Measurements from ENCODE around the gene HHATL.

Gene HHATL

DNA sequence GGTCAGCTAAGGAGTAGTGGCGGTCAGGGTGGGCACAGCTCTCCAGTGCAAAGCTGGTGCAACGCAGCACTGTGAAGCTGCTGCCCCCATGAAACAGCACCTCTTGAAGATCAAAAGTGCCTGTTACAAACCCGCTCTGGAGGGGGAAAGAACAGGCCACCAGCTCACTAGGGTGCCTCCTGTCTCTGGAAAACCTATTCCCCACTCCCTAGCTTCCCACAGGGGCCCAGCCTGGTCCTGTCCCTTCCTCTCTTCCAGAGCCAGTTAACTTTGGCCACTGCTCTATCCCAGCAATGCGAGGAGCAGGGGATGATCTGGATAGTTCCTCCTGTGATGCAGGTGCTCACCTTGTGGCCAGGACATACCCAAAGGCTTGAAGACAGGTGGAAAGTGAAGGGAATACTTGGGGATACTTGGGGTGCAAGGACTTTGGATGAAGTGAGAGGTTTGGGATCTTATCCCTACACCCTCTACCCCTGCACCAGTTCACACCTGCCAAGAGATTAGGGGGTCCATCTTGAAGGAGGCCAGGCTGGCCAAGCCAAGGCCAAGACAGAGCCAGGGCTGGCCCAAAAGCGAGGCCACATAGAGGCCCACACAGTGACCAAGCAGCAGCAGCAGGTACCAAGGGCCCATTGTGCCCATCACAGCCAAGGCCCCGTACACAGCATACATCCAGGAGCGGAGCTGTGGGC lies 4.2 kb downstream of the HHATL start:
- no peak for DNase-seq (ENCODE audit: low read depth)

DNA sequence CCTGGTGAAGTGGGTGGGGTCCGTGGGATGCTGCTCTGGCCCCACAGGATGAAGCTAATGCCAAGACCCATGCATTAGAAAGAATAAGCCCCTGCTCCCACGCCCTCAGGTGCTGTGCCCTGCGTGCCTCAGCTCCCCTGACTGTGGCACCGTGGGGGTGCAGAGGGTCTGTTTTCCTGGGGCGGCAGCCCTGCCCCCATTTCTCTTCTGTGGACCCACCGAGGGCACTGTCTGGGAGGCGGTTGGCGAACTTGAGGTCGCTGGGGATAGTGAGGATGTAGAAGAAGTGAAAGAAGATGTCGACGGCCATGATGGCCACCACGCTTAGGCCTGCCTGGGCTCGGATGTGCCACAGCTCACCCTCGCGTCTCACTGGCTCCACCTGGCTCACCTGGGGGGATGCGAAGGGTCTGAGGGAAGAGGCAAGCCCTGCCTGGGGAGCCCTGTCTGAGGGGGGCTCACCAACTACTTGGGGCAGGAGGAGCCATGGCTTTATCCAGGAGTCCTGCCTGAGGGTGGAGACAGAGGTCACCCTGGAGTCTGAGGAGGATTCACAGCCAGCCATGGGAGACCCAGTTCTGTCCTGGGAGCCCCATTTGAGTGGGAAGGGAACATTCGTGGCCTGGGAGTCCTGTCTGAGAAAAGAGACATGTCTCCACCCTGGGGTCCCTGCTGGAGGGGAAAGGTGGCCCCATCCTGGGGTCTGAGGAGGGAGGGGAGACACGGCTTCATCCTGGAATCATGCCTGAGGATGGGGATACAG lies 5.1 kb downstream of the HHATL start:
- DNase-seq (ENCODE audit: low read depth) = no peak

DNA sequence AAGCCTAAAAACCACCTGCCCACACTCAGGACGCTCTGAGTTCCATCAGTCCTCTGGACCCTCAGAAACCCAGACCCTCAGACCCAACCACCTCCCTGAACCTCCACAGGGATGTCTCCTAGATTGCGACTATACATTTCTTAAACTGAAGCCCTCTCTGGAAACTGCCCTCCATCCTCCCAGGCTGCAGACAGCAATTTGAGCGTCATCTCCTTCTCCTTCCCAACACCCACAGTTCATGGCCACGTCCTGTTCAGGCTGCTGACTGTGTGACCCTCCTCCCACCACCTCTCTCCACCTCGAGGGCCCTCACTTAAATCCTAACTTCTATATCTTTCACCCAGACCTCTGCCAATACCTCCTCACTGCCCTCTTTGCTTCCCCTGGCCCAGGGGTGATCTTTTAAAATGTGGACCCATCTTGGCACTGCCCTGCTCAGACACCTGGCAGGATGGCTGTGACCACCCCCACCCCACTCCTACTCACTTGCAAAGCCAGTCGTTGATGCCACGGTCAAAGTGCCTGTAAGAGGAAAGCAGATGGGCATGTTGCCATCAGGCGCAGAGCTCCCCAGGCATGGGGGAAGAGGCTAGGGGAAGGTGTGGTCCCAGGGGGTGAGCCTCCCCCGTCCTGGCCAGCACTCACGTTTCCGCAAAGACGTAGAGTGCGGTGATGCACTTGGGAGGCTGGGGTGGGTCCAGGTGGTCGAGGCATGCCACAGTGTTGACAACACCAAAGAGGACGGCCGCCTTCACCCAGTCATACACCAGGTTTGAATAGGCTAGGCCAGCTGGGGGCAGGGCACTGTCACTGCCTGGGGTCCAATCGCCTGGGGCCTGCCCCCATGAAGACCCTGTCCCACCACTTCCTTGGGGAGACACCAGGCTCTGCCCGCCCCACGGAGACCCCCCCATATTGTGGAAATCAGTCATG lies 6.0 kb downstream of the HHATL start:
- DNase-seq (ENCODE audit: low read depth) = no peak

DNA sequence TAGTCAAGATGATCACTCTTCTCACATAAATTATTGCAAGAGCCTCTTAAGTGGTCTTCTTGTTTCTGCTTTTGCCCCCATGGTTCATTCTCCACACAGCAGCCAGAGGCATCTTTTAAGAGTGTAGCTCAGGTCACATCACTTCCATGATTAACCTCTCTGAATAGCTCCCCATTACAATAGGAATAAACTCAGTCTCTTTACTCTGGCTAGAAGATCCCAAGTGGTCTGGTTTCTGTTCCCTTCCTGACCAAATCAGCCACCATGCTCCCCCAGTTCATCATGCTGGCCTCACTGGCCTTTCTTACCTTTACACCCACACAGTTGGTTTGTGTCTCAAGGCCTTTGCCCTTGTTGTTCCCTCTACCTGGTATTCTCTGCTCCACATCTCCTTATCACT lies 8.2 kb downstream of the HHATL start:
- DNase-seq (ENCODE audit: low read depth) = no peak

DNA sequence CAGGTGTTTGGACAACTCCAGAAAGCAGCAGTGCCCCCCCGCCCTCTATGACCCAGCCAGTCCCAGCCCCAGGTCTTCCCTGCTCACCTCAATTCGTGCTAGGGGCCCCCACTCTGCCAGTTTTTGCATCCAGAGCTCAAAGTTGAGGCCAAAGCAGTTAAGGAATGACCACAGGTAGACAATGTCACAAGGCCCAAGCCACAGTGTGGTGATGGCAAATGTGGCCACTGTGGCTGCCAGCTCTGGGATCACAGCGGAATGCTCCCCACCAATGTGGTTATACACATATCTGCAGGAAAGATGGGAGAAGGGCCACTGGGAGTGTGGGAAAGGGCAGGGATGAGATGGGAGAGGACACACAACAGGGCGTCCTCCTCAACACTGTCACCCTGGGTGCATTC lies 9.1 kb downstream of the HHATL start:
- DNase-seq (ENCODE audit: low read depth) = no peak

DNA sequence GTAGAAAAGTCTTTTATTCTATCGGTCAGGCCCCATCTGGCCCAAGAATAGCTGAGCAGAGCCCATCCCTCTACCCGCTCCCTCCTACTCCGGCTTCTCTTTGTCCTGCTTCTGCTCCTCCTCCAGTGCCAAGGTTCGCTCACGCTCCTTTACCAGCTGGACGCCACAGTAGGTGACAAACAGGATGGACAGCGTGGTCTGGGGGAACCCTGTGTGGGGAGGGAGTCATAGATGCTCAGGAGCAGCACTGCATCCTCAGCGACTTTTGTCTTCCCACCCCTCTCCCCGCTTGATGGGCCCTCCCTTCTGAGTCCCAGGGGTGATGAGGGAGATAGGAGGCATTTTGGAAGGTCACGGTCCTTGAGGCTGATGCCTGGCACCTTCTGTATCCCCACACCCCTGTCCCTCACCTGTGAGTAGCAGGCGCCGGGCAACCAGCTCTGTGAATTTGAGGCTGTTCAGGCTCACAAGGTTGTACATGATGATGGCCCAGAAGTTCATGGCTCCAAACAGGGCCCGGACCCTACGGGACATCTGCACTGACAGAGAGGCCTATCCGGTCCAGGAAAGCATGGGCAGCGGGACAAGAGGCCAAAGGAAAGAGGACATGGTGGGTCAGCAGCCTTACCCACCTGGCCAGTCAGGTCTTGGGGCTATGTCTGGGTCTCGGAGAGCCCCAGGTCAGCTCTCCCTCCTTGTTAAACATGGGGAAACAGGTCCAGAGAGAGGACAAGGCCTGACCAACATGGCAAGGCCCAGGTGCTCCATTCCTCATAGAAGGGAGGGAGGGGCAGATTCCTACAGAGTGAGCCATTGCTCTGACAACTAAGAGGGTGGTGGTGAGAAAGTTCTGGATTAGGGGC lies 9.7 kb downstream of the HHATL start:
- DNase-seq (ENCODE audit: low read depth) = no peak

DNA sequence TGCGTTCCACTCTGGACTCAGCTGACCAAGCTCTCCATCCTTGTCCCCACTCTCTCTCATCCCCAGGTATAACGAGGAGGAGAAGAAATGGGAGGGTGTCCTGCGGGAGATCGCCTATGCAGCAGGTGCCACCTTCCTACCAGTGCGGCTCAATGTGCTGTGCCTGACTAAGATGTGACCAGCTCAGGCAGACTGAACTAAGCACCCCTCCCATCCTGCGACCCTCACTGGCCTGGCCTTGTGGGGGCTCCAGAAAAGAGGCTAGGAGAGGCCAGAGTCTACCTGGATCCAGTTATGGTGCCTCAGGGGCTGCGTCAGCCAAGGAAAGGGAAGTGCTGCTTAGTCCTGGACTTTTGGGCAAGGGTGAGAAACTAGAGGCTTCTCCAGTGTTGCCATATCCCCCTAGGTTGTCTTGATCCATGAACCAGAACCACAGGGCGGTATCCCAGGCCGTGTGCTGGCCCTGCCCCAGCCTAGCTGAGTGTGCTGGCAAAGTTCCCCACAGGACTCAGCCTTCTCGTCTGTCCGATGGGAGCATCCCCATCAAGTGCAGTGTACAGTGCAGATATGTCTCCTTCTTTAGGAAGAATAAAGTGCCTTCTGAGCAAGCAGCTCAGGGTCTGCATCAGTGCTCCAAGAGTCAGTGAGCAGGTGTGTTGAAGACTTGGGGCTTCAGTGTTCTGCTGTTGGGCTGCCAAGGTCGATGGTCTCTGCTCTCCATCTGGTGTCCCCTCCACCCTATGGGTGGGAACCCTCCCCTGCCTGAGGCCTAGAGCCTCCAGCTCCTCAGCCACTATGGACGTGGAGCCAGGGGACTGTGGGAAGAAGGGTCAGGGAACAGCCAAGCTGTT lies 10.6 kb downstream of the HHATL start:
- DNase-seq (ENCODE audit: low read depth) = no peak

DNA sequence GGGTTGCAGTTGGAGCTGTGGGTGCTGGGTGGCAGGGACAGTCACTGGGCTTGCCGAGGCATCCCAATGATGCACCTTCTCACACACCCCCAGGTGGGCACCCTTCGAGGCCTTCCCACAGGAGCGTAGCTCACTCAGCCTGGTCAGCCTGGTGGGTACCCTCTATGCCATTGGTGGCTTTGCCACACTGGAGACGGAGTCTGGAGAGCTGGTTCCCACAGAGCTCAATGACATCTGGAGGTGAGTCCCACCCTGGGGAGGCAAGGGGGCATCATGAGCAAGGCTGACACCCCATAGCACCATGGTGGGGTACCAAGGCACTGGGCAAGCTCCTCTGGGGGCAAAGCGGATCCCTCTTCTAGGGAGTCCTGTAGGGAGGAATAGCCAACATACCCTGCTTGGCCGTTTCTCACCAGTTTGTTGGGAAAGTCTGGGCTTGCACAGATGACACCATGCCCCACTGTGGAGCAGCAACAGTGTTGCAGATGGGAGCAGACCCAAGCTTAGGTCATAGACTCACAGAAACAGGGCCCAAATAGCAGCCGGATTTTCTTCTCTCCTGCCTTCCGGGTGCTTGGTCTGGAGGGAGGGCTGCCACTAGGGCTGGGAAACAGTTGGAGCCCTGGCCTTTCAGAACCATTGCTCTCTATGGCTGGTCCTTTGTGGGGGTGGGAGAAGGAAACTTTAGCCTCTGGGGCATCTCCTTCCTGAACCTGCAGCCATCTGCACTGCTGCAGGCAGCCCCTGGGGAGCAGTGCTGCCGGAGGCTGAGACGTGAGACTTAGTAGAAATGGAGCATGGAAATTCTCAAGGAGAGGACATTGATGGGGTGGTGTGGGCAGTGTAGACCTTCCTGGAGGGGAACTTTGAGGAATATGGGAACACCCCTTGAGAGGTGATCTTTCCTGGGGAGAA lies 11.6 kb downstream of the HHATL start:
- DNase-seq (ENCODE audit: low read depth) = no peak

DNA sequence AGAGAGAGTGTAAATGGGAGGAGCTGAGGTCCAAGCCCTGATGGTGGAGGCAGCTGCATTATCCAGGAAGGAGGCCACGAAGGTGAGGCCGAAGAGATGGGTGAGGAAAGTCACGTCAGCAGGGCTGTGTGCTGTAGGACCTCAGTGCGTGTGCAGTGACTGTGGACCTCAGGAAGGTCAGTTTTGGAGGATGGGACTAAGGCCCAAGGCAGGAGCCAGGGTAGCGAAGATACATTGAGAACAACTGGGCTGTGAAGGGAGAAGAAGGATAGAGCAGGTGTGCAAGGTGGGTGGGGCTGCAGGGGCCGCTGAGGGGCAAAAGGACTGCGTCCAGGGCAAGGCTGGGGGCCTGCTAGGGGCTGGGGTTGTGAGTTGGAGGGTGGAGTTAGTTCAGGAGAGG lies 12.4 kb downstream of the HHATL start:
- no peak for DNase-seq (ENCODE audit: low read depth)

DNA sequence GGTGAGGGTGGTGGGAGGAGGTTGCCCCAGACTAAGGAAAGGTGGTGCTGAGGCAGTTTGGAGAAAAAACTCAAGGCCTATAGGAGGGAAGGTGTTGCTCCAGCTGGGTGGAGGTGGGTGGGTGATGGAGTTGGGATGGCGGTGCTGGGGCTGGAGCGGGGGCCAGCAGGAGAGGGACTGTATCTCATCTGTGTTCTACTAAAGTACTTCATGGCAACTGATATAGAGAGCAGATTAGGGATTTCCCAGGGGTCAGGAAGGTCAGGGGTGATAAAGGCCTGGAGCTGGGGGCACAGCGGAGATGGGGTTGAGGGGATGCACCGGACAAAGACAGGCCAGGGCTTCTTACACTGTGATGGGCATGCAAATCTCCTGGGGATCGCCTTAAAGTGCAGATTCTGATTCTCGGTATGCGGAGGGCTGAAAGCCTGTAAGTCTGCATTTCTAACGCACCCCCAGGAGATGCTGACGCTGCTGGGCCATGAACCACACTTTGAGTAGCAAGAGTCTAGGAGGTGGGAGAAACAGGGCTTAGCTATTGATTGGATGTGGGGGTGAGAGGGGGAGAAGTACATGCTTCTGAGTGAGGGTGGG lies 13.1 kb downstream of the HHATL start:
- DNase-seq (ENCODE audit: low read depth) = no peak

DNA sequence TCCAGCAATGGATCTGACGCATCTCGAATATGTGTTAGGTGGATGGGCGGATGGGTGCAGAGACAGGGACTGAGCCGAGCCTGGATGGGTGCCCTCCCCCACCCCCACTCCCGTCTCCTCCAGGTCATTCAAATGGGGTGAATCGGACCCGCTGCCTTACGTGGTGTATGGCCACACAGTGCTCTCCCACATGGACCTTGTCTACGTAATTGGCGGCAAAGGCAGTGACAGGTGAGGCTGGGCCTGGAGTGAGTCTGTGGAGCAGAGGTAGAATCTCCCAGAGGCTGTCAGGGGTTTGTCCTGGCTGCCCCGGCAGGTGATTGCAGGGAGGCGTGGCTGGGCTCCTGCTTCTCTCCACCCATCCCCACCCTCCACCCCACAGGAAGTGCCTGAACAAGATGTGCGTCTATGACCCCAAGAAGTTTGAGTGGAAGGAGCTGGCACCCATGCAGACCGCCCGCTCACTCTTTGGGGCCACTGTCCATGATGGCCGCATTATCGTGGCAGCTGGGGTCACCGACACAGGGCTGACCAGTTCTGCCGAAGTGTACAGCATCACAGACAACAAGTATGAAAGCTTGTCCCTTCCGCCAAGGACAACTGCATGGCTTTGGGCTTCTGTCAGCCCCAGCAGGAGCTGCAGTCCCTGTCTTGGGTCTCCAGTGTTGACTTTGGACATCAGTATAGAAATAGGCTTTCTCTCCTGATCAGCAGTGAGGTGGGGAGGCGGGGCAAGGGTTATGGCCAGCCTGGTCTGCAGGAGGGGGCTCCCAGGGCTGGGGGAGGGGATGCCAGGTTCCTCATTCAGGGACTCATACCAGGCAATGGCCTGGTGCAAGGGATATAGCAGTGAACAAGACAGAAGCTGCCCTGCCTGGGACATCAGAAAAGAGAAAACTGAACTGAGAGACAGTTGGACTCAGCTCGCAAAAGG lies 13.8 kb downstream of the HHATL start:
- no peak for DNase-seq (ENCODE audit: low read depth)

DNA sequence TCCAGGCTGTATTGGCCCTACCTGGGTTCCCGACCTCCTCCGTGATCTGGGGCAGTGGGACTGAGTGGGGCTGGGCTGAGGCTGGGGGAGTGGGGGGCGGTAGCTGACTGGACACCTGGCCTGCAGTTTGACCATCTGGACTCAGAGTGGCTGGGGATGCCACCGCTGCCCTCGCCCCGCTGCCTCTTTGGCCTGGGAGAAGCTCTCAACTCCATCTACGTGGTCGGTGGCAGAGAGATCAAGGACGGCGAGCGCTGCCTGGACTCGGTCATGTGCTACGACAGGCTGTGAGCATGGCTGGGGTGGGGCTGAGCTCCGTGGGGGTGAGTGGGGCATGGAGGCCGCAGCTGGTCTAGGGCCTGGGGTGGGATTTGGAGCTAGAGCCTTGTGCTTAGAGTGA lies 14.6 kb downstream of the HHATL start:
- no peak for DNase-seq (ENCODE audit: low read depth)

DNA sequence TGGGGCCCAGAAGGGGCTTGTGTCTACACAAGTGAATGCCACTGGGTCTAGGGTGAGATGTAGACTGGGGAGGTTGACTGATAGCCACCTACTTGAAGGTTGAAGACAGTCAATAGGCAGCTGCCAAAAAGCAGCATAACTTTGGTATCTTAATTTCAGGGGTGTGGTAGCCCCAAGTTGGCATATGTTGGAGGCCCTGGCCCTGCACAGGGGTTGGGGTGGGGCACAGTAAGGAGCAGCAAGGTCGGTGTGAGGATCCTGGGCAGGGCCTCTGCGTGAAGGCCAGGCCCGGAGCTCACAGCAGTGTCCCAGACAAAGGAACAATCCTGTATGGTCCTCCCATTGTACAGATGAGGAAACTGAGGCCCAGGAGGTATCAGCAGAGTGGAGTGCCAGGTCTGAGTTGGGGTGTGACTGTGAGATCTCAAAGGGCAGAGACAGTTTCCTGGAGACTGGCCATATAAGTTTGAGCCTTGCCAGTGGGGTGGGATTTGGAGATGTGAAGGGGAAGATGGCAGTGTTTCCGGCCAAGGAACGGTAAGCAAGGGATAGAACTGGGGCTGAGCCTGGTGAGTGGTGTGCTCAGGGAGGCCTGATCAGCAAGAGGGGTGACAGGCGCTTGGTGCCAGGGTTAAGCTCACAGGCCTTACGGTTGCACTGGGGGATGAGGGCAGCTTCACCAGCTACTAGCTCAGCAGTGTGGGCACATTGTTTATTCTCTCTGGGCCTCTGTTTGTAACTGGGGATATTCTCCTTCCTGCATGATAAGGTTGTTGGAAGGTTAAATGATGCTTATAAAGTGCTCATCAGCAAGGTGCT lies 15.6 kb downstream of the HHATL start:
- DNase-seq (ENCODE audit: low read depth) = no peak

DNA sequence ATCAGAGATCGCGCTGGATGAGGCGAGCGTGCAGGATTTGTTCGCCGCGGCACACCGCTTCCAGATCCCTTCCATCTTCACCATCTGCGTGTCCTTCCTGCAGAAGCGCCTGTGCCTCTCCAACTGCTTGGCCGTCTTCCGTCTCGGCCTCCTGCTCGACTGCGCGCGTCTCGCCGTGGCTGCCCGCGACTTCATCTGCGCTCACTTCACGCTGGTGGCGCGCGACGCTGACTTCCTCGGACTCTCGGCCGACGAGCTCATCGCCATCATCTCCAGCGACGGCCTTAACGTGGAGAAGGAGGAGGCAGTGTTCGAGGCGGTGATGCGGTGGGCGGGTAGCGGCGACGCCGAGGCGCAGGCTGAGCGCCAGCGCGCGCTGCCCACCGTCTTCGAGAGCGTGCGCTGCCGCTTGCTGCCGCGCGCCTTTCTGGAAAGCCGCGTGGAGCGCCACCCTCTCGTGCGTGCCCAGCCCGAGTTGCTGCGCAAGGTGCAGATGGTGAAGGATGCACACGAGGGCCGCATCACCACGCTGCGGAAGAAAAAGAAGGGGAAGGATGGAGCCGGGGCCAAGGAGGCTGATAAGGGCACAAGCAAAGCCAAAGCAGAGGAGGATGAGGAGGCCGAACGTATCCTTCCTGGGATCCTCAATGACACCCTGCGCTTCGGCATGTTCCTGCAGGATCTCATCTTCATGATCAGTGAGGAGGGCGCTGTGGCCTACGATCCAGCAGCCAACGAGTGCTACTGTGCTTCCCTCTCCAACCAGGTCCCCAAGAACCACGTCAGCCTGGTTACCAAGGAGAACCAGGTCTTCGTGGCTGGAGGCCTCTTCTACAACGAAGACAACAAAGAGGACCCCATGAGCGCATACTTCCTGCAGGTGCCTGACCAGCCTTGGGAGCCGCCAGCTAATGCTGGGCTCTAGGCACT lies 16.4 kb downstream of the HHATL start:
- DNase-seq (ENCODE audit: low read depth) = no peak

DNA sequence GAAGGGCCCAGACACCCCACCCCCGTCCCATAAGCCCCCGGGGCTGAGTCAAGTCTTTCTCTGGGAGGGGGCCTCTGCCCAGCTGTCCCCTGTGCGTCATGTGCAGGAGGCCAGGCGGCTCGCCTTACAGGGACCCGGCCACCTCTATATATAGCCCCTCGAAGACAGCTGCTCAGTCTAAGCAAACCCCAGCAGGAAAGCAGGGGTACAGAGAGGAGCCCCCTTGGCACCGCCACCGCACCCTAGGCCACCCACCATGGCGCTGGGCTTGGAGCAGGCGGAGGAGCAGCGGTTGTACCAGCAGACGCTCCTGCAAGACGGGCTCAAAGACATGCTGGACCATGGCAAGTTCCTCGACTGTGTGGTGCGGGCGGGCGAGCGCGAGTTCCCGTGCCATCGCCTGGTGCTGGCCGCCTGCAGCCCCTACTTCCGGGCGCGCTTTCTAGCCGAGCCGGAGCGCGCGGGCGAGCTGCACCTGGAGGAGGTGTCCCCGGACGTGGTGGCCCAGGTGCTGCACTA lies 17.2 kb downstream of the HHATL start, which contains the start of gene KLHL40:
Gene KLHL40, plus strand, starts transcription at position 175 of the 519 bp plus-strand sequence. Its CDS starts 82 bp downstream, at position 257.
- DNase-seq (ENCODE audit: low read depth) = no peak

All from HS-5 (cell line).